Left kidney (tissue), 2 donors: ENCODE data around the gene GADL1. TPM values are rescaled to one million over a fixed set of nuclear protein-coding genes. Genes with fewer than 3 reads are reported as not detected.
A peak's percentile ranks its signal among the peaks of the same experiment; 100 is the strongest.

ENCODE experiments used
- DNase-seq: peaks from one replicate; pipeline ENCODE4 v3.0.0-alpha.2; 2013
- polyA plus RNA-seq: library from polyadenylated mRNA; unstranded; fragments of 120-200 nt; gene quantifications from one replicate; pipeline ENCODE4 v1.2.1, GENCODE V29; 2013; ENCODE audit not compliant: insufficient read length

The GADL1 gene
- polyA plus RNA-seq, 1 donor = 5.1 TPM

DNA sequence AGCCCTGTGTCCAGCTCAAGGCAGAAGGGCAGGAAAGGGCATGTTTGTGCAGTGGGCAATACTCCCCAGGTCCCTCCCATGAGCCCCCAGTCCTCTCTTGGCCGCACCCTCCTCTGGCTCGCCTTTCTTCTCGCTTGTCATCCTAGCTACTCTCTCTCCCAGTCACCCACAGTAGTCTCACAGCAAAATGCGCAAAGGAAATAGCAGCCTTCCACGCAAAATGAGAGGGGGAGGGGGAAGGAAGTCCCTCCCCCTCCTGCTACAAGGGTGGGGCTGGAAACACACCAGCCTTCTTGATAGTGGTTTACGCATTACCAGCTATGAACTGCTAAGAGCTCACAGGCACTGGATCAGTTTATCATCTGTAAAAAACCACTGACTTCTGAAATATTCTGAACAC is 83.8 kb downstream of the GADL1 start:
- no peak for DNase-seq

DNA sequence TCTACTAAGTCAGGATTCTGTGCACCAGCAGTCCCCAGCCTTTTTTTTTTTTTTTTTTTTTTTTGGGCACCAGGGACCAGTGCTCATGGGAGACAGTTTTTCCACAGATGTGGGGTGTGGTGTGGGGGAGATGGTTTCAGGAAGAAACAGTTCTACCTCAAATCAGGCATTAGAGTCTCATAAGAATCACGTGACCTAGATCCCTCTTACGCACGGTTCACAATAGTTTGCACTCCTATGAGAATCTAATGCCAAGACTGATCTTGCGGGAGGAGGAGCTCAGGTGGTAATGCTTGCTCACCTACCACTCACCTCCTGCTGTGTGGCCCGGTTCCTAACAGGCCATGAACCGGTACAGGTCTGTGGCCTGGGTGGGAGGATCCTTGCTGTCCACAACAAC is 88.8 kb downstream of the GADL1 start:
- no peak for DNase-seq

GRCh38 chr3:30804984-30805383 is 89.5 kb downstream of the GADL1 start:
- DNase-seq = no peak

DNA sequence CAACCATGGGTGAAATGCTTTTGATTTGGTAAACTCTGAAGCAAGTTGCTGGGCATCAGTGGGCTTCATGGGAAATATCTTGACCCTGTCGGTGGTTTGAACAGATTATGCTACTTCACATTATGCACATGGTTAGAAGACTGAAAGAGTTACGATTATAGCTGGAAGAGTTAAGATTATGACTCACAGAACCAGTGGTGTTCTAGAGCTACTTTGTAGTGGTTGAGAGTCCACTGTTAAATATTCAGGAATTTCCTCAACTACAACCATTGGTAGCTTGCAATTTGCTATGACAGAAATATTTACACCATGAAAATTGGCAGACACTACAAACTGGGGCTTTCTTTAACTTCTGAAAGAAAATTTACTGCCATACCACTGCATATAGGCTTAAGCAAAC is 99.3 kb downstream of the GADL1 start:
- DNase-seq = no peak

- no peak for DNase-seq
Measured at GRCh38 chr3:30793740-30794139, 100.7 kb downstream of the GADL1 start.

DNA sequence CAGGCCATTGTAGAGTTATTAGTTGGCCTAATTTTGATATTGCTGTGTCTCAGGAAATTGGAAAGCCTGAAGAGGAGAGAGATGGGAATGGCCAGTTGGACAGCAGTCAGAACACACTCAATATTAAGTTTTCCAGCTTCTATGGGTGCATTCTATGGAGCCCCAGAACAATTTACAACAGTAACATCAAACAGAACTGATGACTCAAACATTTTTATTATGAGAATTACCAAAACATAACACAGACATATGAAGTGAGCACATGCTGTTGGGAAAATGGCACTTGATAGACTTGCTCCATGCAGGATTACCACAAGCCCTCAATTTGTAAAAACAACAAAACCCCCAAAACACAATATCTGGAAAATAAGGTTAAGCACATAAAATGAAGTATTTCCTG is 104.3 kb downstream of the GADL1 start:
- DNase-seq = no peak

- no peak for DNase-seq
Measured at GRCh38 chr3:30786365-30786764, 108.1 kb downstream of the GADL1 start.

- no peak for DNase-seq
Measured at GRCh38 chr3:30779686-30780287, 114.7 kb downstream of the GADL1 start.

- DNase-seq = no peak
Measured at GRCh38 chr3:30778933-30779332, 115.5 kb downstream of the GADL1 start.

- no peak for DNase-seq
Measured at GRCh38 chr3:30777426-30778113, 116.9 kb downstream of the GADL1 start.

DNA sequence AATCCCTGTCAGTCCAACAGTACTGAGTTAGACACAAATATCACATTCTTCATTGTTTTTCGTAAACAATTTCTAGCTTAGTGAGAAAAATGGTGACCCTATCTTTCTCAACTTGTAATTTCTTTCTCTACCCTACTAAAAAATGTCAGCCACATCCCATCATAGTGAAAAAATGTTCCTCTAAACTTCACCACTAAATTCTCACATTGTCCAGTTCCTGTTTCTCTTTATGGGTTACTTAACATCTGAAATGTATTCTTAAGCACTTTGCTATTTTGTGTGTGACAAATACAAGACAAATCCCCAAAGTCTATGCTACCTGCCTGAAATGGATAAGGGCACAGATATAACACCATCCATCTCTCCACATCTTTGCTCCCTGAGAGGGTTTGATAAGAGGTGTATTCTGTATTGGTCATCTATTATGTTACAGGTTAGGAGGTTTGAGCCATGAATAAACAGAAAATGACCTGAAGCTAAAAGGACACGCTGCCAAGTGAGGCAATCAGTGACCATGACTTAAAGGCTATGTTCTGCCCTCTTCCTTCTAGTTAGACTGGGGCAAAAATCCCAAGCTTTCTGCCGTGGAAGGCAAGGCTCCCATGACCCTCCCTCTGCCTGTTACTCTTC is 118.2 kb downstream of the GADL1 start:
- no peak for DNase-seq

DNA sequence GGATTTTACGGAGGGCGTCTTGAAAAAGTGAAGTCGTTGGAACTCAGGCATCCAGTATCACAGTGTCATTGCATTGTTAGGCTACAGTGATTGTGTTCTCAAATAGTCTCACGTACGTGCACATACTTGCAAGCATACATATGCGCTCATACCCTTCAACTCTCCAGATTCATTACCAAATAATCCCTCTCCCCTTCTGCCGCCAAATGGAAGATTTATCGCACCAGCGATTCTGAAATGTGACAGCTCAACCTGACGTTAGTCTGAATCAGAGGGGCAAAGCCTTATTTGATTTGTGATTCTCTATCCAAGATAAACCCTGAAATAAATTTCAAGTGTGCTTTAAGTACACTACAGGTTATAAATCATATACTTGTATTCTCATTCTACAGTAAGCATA is 119.4 kb downstream of the GADL1 start:
- peak; percentile 26 for DNase-seq

- no peak for DNase-seq
Measured at GRCh38 chr3:30774062-30774461, 120.4 kb downstream of the GADL1 start.

- no peak for DNase-seq
Measured at GRCh38 chr3:30770387-30770786, 124.1 kb downstream of the GADL1 start.

DNA sequence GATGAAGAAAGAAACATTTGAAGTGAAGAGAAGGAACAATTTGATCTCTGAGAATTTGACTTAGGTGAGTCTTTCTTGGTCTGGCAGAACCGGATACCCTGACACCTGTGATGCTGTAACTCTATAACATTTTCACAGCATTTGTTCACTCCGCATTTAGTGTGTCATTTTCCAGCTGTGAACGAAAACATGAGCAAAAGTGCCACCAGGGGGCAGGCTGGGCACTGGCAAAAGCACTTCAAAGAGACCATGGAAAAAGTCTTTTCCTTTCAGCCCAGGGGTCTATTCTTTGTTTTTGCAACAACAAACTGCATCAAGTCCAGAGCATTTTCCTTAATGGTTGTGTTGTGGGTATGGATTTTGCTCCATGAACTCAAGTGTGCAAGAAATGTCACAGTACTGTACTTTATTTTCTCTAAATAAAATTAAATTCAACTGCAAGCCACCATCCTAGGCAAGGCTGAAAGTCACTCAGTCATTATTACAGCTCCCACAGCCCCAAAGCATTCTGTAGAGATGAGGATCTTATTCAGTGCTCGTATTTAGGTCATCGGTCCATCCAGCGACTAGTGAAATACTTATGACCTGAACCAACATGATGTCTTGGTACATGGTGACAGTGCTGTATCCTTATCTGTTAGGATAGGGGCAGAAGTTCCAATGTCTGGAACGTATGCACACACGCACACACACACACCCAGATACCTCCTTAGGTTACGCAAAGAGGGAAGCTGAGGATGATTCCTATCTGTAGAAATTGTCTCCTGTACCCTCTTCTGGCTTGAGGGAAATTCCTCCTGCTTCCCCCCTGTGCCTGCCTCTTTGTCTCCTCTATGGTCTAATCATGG is 125.5 kb downstream of the GADL1 start:
- DNase-seq = peak; percentile 83

DNA sequence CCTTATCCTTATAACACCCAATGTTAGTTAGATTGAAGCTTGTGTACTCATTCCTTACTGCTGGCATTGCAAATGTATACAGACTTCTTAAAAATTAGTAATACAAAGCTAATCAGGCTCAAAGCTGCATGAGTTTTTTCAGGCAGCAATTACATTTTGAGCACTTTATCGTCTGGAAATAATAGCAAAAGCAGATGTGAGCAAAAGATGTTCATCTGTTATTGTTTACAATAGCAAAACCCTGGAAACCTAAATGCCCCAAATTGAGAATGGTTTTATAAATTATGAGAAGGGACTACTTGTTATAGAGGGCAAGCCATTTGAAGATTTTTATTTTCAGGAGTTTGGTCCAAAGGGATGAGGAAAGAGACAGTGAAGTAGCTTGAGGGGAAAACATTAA is 126.4 kb downstream of the GADL1 start:
- no peak for DNase-seq

DNA sequence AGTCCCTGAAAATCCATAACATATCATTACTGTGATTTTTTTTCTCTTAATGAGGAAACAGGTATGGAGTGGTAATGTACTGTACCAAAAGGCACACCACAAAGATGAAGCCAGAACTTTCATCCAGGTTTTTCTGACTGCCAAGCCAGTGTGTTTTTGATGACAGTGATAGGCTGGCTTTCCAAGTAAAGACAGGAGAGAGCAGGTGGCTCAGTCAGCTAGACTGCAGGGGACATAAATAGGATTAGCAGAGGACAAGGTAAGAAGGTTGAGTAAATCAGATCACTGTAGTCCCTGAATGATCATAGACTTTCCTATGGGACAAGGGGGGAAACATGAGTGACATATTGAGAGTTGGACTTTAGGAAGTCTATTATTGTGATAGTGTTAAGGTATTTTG is 127.9 kb downstream of the GADL1 start:
- DNase-seq = no peak

- no peak for DNase-seq
Measured at GRCh38 chr3:30764891-30765290, 129.6 kb downstream of the GADL1 start.

GRCh38 chr3:30764281-30764680 is 130.2 kb downstream of the GADL1 start:
- no peak for DNase-seq

DNA sequence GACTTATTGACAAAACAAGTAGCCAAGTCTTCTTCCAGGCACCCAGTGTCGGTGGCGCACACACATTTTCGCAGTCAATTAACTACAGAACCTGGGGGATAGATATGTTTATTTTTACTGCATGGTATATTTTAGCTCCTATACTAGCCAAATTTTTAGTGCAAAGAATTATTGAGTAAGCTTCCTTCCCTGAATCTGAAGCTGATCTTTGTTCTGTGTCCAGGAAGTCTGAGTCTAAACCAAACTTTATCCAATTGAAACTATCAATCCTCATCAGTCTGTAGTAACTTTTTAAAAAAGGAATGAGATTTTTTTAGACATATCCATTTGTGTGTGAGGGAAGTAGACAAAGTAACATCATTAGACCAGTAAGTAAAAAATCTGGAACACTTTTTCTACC is 133.1 kb downstream of the GADL1 start:
- DNase-seq = no peak

GRCh38 chr3:30760737-30761136 is 133.7 kb downstream of the GADL1 start:
- no peak for DNase-seq

DNA sequence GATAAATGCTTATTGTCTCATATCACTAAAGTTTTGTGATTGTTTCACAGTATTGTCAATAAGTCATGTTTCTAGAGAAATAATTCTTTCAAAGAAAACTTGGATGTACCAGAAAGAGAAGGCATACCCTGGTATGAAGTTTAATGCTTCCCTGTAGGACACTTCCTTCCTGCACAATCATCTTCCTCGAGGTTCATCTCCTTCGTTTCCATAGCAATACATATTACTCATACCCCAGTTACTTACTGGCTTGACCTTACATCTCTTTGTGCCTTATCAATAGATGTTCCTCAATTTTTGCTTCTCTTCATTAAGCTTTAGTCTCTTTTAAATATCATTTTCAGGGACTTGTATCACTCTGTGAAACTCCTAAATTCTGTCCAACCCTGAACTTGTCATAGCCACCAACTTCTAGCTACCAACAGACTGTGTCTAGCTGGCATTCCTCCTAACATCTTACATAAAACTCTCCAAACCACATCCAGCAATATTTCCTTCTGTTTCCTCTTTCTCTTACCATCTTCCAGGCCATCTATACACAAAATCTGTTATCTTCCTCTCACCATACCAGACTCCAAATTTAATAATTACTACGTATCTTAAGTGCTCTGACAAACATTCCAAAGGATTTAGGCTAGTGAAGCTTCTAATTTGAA is 134.3 kb downstream of the GADL1 start:
- no peak for DNase-seq
